ENCODE measurements around the gene SURF4. TPM values are rescaled to one million over a fixed set of nuclear protein-coding genes. Genes with fewer than 3 reads are reported as not detected.

SURF4 gene
- total and polyA plus RNA-seq, 7 donors, result 45.6 to 120 (median 68.1) TPM

DNA sequence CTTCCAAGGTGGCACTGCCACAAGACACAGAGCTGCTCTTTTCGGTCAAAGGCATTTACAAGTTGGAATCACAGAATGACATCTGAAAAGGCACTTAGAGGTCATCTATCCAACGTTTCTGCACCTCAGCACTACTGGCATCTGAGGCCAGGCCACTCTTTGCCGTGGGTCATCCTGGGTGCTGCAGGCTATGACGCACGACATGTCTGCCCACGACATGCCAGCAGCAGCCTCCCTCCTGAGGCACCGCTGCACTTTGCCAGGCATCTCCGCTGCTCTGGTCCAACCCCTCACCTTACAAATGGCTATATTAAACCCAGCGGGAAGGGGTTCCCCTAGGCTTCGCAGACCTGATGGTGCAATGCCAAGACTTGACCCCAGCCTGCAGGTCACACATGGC, 8.1 kb downstream of the SURF4 start:
- ATAC-seq (peak in 3 of 4 donors; percentile 26 to 63 (median 40)), DNase-seq (no peak)
- Histone ChIP-seq H3K9me3 (no peaks in the 10 kb centered on the region), H3K27ac (peak overlapping the region; percentile 58), H3K4me3 (no peak overlapping the region), H3K4me1 (peaks cover 53% of the 10 kb centered on the region), H3K36me3 (ENCODE audit: insufficient read depth in 1 of 2, low read depth in 1 of 2) (peaks cover 4 to 70% of the 10 kb centered on the region in 2 donors), H3K27me3 (ENCODE audit: insufficient read depth in 3 of 3, low read length in 2 of 3) (no peaks in the 10 kb centered on the region)
- TF ChIP-seq, protein P1, sequence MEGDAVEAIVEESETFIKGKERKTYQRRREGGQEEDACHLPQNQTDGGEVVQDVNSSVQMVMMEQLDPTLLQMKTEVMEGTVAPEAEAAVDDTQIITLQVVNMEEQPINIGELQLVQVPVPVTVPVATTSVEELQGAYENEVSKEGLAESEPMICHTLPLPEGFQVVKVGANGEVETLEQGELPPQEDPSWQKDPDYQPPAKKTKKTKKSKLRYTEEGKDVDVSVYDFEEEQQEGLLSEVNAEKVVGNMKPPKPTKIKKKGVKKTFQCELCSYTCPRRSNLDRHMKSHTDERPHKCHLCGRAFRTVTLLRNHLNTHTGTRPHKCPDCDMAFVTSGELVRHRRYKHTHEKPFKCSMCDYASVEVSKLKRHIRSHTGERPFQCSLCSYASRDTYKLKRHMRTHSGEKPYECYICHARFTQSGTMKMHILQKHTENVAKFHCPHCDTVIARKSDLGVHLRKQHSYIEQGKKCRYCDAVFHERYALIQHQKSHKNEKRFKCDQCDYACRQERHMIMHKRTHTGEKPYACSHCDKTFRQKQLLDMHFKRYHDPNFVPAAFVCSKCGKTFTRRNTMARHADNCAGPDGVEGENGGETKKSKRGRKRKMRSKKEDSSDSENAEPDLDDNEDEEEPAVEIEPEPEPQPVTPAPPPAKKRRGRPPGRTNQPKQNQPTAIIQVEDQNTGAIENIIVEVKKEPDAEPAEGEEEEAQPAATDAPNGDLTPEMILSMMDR (IDR thresholded peaks at IDR 0.05), result no peak
- 48 to 74% (median 49%) methylated on average over 10 of the region's 10 CpGs for WGBS, 3 donors
- intact Hi-C loops (cut with DNase I), result no loop called here

DNA sequence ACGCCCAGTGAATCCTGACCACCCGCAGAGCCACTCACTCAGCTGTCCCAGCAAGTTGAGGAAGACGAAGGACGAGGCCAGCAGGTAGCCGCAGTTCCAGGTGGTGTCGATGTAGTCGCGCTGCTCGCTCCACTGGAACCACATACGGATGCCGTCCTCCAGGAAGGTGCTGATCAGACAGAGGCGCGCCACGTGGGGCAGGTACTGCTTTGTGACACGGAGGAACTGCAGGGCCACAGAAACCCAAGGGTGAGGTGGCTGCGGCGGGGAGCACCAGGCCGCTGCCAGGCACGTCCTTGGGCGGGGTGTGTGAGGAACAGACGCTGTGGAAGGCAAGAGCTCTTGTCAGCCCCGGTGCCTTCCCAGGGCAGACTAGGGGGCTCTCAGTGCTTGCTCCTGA, 8.6 kb downstream of the SURF4 start:
- DNase-seq (no peak), ATAC-seq (no peak)
- H3K4me1 ChIP-seq, result peaks cover 47% of the 10 kb centered on the region
- intact Hi-C loops (cut with DNase I), result no loop called here
- WGBS, 3 donors, result 91 to 93% (median 93%) methylated on average over 22 of the region's 22 CpGs
- no peak overlapping the region for H3K27ac ChIP-seq
- H3K9me3 ChIP-seq, result no peaks in the 10 kb centered on the region
- H3K4me3 ChIP-seq, result no peak overlapping the region
- TF ChIP-seq, protein P1 (IDR thresholded peaks at IDR 0.05), result no peak
- H3K27me3 ChIP-seq (ENCODE audit: insufficient read depth in 3 of 3, low read length in 2 of 3), result no peaks in the 10 kb centered on the region
- H3K36me3 ChIP-seq (ENCODE audit: insufficient read depth in 1 of 2, low read depth in 1 of 2), result peaks cover 4 to 73% of the 10 kb centered on the region in 2 donors

DNA sequence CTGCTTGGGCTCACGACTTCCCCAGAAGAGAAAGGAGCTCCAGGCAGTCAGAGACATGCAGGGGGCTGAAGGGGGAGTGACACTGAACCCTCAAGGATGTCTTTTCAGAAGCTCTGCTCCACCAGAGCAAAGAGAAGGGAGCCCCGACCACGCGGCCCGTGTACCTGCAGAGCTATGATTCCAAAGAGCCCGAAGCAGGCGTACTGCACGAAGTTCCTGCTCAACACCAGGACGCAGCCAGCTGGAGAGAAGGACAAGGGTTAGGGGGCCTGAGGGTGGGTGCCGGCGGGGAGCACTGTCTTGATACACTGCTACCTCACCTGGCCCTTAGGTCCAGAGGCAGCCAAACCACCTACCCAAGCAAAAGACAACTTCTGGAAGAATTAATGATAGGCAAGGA, 9.4 kb downstream of the SURF4 start:
- intact Hi-C loops (cut with DNase I), result no loop called here
- Histone ChIP-seq H3K4me3 (no peak overlapping the region), H3K9me3 (no peaks in the 10 kb centered on the region), H3K36me3 (ENCODE audit: insufficient read depth in 1 of 2, low read depth in 1 of 2) (peaks cover 8 to 80% of the 10 kb centered on the region in 2 donors), H3K27me3 (ENCODE audit: insufficient read depth in 3 of 3, low read length in 2 of 3) (no peaks in the 10 kb centered on the region), H3K27ac (no peak overlapping the region), H3K4me1 (peaks cover 40% of the 10 kb centered on the region)
- ATAC-seq (no peak), DNase-seq (no peak)
- TF ChIP-seq, protein P1 (IDR thresholded peaks at IDR 0.05), result no peak
- WGBS, 3 donors, result 87 to 91% (median 90%) methylated on average over 11 of the region's 11 CpGs

DNA sequence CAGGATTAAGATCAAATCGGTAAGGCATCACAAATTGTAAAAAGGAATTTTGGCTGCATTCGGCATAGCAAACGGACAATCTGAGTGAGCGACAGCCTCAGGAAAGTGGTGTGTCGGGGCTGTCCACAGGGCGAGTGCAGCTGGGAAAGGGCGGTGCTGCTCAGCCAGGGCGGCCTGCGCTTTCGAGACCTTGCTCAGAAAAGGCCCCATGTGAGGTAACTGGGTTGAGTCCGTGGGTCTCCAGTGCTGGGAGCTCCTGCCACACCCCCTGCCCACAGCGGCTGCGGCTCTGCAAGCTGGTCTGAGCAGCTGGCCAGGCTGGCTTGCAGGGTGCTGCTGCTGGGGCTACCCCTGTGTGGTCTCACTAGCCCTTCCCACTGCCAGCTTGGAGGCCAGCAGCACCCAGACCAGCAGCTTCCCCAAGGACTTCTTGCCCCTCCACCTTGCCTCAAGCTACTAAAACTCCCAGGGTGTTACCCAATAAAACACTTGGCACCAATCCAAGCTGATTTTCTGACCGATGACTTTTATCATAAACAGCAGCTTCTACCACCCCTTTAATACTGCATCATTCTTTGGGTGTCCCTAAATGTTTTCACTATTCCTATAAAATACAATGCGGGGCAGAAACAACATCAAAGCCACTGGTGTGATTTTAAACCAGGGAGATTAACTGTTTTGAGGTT, 13.4 kb downstream of the SURF4 start:
- intact Hi-C loops (cut with DNase I), result no loop called here
- ATAC-seq (peak in 1 of 4 donors; percentile 10), DNase-seq (no peak)
- H3K4me1 ChIP-seq, result peaks cover 5% of the 10 kb centered on the region
- H3K4me3 ChIP-seq, result no peak overlapping the region
- WGBS, 3 donors, result 84 to 86% (median 85%) methylated on average over 15 of the region's 15 CpGs
- H3K9me3 ChIP-seq, result no peaks in the 10 kb centered on the region
- H3K27me3 ChIP-seq (ENCODE audit: insufficient read depth in 3 of 3, low read length in 2 of 3), result no peaks in the 10 kb centered on the region
- H3K36me3 ChIP-seq (ENCODE audit: insufficient read depth in 1 of 2, low read depth in 1 of 2), result peaks cover 8 to 83% of the 10 kb centered on the region in 2 donors
- TF ChIP-seq, protein P1 (IDR thresholded peaks at IDR 0.05), result no peak
- H3K27ac ChIP-seq, result no peak overlapping the region

Measured in psoas muscle (tissue), 8 donors.